K562 (cell line): ENCODE results near the gene TDRD10. TPM values are rescaled to one million over a fixed set of nuclear protein-coding genes. Genes with fewer than 3 reads are reported as not detected.

Experiments used
- COPS2 ChIP-seq: fragments of 450-650 bp; conservative IDR thresholded peaks from 2 replicates; pipeline ENCODE4 v1.6.1; 2016; ENCODE audit warnings: mild to moderate bottlenecking, moderate library complexity
- GATA2 ChIP-seq: sonication (generic); formaldehyde crosslinking; IDR thresholded peaks from 2 replicates; pipeline ENCODE4 v1.4.0; 2020; ENCODE audit warnings: mild to moderate bottlenecking, missing genetic modification reagents
- RAD51 ChIP-seq: fragments of 450-650 bp; IDR thresholded peaks from 2 replicates; pipeline ENCODE4 v1.7.1; 2016; ENCODE audit warnings: low read depth, mild to moderate bottlenecking, borderline replicate concordance
- SNRNP70 ChIP-seq: fragments of 200-400 bp; formaldehyde crosslinking; optimal IDR thresholded peaks from 2 replicates; pipeline ENCODE3; 2017; ENCODE audit warnings: low read depth, low read length
- SRSF3 ChIP-seq: fragments of 200-400 bp; formaldehyde crosslinking; IDR thresholded peaks from 2 replicates; pipeline ENCODE4 v1.6.1; 2016; ENCODE audit warnings: mild to moderate bottlenecking, low read length, moderate library complexity; ENCODE audit not compliant: insufficient read depth
- THAP7 ChIP-seq: fragments of 250-450 bp; sonication (Bioruptor Pico); IDR thresholded peaks from 2 replicates; pipeline ENCODE4 v1.5.0; 2021
- ZNF384 ChIP-seq: IDR thresholded peaks from 2 replicates; pipeline ENCODE4 v1.6.1; 2012; ENCODE audit warnings: low read depth, low read length, improper control_type of control experiment
- ZNF507 ChIP-seq: conservative IDR thresholded peaks from 2 replicates; pipeline ENCODE4 v1.6.1; 2017; ENCODE audit warnings: missing genetic modification characterization, missing compliant biosample characterization
- ZNF639 ChIP-seq, 2 experiments: fragments of 200-800 bp in 1 of 2; sonication (Bioruptor generic) in 1 of 2; sonication (generic) in 1 of 2; formaldehyde crosslinking in 1 of 2; IDR thresholded peaks in 1 of 2; conservative IDR thresholded peaks in 1 of 2; 2 replicates each; pipeline versions ENCODE4 v1.5.0 to v1.6.1; 2016 to 2020; ENCODE audit warnings: missing compliant biosample characterization in 1 of 2, missing genetic modification characterization in 1 of 2, missing genetic modification reagents in 1 of 2
- polyA plus RNA-seq, 8 experiments: library from polyadenylated mRNA; depleted of rRNA in 4 of 8; stranded (reverse) in 5 of 8; unstranded in 3 of 8; fragments of >200 nt; fragmentation: Nextera tagmentation in 2 of 8; fragmentation: Illumina TruSeq in 1 of 8; extraction: Ambion mirVana in 2 of 8; extraction: Trizol in 1 of 8; gene quantifications; 2 replicates each; pipeline versions ENCODE4 v1.2.1 to v1.2.3, GENCODE V29; 2011 to 2014; ENCODE audit warnings: inconsistent platforms in 1 of 8, missing spikeins in 1 of 8
- total RNA-seq, 7 experiments: library from RNA; depleted of rRNA in 6 of 7; stranded (reverse); fragments of >200 nt in 6 of 7; fragmentation: Illumina TruSeq in 2 of 7; extraction: Trizol in 2 of 7; gene quantifications; 2 replicates each; pipeline versions ENCODE4 v1.2.1 to v1.2.3, GENCODE V29; 2011 to 2021; ENCODE audit warnings: low replicate concordance in 1 of 7
- TF ChIP-seq, protein P1 (sequence below): fragments of 450-650 bp; IDR thresholded peaks from 2 replicates; pipeline ENCODE4 v1.7.1; 2018; ENCODE audit warnings: mild to moderate bottlenecking, low read depth; ENCODE audit not compliant: partially characterized antibody
- TF ChIP-seq, protein P2 (sequence below): sonication (generic); formaldehyde crosslinking; IDR thresholded peaks from 2 replicates; pipeline ENCODE4 v1.8.0; 2023; ENCODE audit warnings: missing genetic modification reagents, mild to moderate bottlenecking, borderline replicate concordance

The TDRD10 gene
- total and polyA plus RNA-seq, 9 of the 15 experiments (the other 6 are each of a cell fraction or from before 2014, with no cell fraction given): not detected

DNA sequence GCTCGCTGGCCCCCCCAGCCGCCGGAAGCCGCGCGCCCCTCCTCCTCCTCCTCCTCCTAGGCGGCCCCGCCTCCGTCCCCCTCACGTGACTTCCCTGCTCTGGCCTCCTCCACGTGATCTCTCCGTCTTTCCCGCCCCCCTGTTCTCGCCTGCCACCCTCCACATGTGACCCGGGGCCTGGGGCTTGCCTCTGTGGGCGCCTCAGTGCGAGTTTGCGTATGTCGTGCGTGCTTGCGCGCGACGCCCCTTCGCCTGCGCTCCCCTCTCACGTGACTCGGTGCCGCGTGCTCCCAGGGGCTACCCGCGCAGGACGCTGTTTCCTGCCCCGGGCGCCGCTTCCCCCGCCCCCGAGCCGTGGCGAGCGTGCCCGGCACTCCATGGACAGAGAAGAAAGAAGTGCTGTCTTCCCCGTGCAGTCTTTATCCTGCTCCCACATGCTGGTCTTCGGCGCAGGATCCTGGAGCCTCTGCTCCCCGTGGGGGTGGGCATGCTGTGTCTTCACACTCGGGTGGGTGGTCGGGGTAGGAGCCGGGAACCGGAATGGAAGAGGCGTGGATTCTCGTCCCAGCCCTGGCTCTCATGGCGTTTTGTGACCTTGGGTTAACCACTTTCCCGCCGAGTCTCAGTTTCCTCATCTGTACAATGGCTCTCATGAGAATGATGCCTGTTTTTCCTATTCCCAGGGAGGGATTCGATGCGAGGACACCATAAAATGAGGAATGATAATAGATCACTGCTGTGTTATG, 56.9 kb downstream of the TDRD10 start (continued):
- TF ChIP-seq SRSF3: no peak
- no peak for TF ChIP-seq GATA2 (CRISPR knock-in tag)
- no peak for TF ChIP-seq ZNF507 (tag)
- TF ChIP-seq, protein P1, sequence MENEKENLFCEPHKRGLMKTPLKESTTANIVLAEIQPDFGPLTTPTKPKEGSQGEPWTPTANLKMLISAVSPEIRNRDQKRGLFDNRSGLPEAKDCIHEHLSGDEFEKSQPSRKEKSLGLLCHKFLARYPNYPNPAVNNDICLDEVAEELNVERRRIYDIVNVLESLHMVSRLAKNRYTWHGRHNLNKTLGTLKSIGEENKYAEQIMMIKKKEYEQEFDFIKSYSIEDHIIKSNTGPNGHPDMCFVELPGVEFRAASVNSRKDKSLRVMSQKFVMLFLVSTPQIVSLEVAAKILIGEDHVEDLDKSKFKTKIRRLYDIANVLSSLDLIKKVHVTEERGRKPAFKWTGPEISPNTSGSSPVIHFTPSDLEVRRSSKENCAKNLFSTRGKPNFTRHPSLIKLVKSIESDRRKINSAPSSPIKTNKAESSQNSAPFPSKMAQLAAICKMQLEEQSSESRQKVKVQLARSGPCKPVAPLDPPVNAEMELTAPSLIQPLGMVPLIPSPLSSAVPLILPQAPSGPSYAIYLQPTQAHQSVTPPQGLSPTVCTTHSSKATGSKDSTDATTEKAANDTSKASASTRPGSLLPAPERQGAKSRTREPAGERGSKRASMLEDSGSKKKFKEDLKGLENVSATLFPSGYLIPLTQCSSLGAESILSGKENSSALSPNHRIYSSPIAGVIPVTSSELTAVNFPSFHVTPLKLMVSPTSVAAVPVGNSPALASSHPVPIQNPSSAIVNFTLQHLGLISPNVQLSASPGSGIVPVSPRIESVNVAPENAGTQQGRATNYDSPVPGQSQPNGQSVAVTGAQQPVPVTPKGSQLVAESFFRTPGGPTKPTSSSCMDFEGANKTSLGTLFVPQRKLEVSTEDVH: peak; percentile 83
- TF ChIP-seq RAD51: peak; percentile 100
- TF ChIP-seq SNRNP70: no peak
- TF ChIP-seq ZNF384: no peak
- TF ChIP-seq ZNF639 (CRISPR knock-in tag; conservative IDR thresholded peaks at IDR 0.05 in 1 of 2, IDR thresholded peaks at IDR 0.05 in 1 of 2): peak in 1 of 2 experiments; percentile 94; a peak in 2 of 4 replicates
- no peak for TF ChIP-seq COPS2
- TF ChIP-seq, protein P2, sequence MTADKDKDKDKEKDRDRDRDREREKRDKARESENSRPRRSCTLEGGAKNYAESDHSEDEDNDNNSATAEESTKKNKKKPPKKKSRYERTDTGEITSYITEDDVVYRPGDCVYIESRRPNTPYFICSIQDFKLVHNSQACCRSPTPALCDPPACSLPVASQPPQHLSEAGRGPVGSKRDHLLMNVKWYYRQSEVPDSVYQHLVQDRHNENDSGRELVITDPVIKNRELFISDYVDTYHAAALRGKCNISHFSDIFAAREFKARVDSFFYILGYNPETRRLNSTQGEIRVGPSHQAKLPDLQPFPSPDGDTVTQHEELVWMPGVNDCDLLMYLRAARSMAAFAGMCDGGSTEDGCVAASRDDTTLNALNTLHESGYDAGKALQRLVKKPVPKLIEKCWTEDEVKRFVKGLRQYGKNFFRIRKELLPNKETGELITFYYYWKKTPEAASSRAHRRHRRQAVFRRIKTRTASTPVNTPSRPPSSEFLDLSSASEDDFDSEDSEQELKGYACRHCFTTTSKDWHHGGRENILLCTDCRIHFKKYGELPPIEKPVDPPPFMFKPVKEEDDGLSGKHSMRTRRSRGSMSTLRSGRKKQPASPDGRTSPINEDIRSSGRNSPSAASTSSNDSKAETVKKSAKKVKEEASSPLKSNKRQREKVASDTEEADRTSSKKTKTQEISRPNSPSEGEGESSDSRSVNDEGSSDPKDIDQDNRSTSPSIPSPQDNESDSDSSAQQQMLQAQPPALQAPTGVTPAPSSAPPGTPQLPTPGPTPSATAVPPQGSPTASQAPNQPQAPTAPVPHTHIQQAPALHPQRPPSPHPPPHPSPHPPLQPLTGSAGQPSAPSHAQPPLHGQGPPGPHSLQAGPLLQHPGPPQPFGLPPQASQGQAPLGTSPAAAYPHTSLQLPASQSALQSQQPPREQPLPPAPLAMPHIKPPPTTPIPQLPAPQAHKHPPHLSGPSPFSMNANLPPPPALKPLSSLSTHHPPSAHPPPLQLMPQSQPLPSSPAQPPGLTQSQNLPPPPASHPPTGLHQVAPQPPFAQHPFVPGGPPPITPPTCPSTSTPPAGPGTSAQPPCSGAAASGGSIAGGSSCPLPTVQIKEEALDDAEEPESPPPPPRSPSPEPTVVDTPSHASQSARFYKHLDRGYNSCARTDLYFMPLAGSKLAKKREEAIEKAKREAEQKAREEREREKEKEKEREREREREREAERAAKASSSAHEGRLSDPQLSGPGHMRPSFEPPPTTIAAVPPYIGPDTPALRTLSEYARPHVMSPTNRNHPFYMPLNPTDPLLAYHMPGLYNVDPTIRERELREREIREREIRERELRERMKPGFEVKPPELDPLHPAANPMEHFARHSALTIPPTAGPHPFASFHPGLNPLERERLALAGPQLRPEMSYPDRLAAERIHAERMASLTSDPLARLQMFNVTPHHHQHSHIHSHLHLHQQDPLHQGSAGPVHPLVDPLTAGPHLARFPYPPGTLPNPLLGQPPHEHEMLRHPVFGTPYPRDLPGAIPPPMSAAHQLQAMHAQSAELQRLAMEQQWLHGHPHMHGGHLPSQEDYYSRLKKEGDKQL (CRISPR knock-in tag): no peak
- peak; percentile 75; the same call in 1 of the 2 replicates for TF ChIP-seq THAP7 (CRISPR knock-in tag)
